A673 (cell line): ENCODE measurements around the gene ACLY.

Experiments
- CTCF ChIP-seq: fragments of 300-800, 200-600 bp; sonication (generic); conservative IDR thresholded peaks from 2 replicates; pipeline ENCODE4 v1.5.1; 2017; ENCODE audit warnings: low read depth, mild to moderate bottlenecking, antibody characterized with exemption, low read length, moderate library complexity, mixed read lengths
- EZH2 ChIP-seq: fragments of 200-600 bp; sonication (generic); IDR thresholded peaks from 2 replicates; pipeline ENCODE4 v1.6.1; 2017; ENCODE audit warnings: borderline replicate concordance, low read depth, mild to moderate bottlenecking, mixed read lengths, antibody characterized with exemption, low read length; ENCODE audit not compliant: poor library complexity, severe bottlenecking

- no peak for TF ChIP-seq CTCF
- no peak for TF ChIP-seq EZH2
Measured at GRCh38 chr17:41871789-41872188, 47.0 kb downstream of the ACLY start.
